Activated gamma-delta T cell treated with anti-CD3 and anti-CD28 coated beads, Interleukin-2, amount 50 U/mL, for 16 hours (primary cell): Measurements from ENCODE around the gene DMBT1.

Experiments
- DNase-seq: peaks from one replicate; pipeline ENCODE4 v3.0.0-alpha.2; 2020; ENCODE audit warnings: low read depth

Gene DMBT1

DNA sequence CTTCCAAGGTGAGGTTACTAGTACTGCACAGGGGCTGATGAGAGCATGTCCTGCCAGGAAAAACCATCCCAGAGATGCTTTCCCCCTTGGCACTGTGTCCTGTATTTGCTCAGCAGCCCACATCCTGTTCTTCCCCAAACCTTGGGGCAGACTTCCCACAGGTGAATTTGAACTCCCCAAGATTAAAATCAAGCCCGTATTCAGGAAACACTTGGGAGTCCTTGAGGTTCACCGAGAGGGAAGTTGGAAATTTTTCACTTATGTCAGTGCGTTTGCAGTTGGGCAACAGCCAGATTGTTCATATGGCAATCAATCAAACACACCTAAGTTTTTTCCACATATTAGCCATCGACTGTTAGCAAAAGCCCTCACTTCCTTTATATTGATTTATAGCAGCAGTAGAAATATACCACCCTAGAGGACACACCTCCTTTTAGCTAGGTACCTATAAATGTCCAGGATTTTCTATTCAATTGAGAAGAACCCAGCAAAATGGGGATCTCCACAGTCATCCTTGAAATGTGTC, at the start of gene DMBT1:
Gene DMBT1 (plus strand): TSS at position 476 of the 526 bp plus-strand sequence. CDS start 17 bp downstream, at position 493.
- DNase-seq, result no peak

DNA sequence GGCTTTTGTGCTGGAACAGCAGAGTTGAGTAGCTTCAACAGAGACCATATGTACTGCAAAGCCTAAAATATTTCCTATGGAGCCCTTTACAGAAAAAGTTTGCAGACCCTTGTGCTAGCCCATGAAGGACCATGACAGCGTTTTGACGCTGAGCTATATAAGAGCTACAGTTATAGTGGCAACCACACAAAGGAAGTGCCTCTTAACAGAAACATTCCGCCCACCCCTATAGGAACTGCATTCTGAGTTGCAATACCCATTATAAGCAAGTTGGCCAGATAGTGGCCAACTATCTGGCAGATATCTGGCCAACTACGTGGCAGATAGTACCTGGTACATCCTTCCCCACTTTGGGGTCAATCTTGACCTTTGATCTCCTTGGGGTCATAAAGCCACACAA, 47.5 kb upstream of the DMBT1 start:
- no peak for DNase-seq

DNA sequence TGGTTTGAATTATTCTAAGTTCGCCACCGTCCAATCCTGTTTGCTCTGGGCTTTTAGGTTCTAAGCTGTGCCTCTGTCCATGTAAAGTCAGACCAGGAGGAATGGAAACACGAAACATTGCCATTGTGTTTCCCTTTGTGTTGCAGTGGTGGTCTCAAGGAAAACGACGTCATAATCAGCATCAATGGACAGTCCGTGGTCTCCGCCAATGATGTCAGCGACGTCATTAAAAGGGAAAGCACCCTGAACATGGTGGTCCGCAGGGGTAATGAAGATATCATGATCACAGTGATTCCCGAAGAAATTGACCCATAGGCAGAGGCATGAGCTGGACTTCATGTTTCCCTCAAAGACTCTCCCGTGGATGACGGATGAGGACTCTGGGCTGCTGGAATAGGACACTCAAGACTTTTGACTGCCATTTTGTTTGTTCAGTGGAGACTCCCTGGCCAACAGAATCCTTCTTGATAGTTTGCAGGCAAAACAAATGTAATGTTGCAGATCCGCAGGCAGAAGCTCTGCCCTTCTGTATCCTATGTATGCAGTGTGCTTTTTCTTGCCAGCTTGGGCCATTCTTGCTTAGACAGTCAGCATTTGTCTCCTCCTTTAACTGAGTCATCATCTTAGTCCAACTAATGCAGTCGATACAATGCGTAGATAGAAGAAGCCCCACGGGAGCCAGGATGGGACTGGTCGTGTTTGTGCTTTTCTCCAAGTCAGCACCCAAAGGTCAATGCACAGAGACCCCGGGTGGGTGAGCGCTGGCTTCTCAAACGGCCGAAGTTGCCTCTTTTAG, 46.3 kb upstream of the DMBT1 start:
- DNase-seq, result no peak

DNA sequence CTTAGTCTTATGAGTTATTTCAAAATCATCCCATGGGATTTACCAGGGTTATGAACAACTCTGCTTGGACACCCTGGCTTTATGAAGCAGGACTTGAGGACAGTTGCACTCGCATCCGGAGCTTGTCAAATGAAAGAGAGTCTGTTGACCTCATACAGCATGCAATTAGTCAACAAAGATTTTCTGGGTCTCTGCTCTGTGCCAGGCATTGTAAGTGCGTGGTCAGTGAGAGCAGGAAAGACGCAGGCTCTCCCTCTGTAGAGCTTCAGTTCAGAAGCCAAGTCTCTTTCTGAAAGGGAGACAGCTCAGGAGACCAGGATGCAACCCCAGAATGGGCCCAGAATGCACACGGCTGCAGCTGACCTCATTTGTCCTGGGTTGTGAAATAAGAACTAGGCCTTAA, 45.5 kb upstream of the DMBT1 start:
- no peak for DNase-seq

DNA sequence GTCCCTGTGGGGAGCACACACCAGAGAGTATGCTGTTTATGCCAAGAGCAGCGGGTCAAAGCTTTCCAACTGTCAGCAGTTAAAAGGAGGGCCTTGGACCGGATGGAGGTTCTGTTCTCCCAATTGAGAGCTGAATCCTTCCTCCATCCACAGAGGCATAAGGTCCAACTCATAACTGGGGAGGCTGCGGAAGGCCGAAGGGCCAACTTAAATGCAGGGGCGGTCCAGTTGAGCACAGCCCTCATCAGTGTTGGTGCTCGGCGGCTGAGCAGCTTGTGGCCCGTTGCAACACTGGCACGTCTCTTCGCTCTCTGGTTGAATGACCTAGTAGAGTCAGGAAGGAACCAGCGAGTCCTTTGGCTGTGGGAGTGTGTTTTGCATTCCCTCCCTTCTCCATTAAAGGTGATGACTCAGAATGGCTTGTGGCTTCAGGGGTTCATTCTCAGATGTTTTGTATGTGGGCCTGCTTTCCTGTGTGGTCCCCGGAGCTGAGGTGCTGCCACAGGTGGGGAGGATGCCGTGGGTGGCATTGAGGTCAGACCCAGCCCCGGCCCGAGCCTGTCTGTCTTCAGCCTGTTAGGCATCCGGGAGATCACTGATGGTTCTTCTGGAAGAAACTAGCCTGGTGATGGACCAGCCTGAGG, 44.8 kb upstream of the DMBT1 start:
- DNase-seq, result peak; percentile 66

DNA sequence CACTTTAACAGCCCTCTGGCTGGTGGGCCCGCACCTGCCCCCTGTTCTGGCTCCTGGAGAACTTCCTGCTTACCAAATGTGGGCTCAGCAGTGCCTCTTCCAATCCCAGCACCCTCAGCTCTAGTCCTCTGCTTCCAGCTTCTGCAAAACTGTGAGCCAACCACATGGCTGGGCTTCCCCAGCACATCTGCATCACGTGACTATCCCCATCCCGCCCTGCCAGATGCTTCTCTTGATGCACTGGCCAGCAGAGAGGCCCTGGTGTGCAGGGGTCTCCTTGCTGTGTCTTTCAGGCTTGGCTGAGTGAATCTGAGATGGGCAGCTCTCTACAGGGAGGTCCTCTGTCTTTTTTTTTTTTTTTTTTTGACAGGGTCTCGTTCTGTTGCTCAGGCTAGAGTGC, 43.8 kb upstream of the DMBT1 start:
- no peak for DNase-seq

DNA sequence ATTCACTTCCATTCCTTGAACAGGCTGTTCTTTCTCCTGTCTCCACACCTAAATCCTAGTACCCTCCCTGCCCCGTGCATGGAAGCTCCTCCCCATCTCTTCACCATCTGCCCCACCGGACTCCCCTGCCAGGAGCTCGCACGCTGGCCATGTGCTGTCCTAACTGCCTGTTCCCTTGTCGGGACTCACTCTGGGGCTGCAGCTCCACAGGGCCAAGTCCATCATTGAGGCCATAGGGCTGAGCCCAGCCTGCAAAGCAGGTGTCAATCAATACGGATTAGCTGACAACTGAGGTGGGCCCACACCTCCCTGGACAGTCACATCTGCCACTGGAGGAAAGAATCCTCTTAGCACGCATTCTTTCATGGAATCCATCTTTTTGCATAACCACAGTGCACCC, 41.4 kb upstream of the DMBT1 start:
- DNase-seq, result no peak

DNA sequence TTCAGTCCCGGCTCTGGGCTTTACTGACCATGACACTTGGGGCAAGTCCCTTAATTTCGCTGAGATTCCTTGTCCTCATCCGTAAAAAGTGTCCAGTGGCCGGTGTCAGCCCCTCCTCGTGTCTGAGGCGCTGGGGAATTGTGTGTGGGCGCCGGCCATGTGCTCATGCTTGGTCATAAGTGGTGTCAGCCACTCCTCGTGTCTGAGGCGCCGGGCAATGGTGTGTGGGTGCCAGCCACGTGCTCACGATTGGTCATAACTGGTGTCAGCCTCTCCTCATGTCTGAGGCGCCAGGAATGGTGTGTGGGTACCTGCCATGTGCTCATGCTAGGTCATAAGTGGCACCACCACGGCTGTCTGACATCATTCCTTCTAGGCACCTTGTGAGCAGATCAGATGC, 40.7 kb upstream of the DMBT1 start:
- DNase-seq, result no peak

DNA sequence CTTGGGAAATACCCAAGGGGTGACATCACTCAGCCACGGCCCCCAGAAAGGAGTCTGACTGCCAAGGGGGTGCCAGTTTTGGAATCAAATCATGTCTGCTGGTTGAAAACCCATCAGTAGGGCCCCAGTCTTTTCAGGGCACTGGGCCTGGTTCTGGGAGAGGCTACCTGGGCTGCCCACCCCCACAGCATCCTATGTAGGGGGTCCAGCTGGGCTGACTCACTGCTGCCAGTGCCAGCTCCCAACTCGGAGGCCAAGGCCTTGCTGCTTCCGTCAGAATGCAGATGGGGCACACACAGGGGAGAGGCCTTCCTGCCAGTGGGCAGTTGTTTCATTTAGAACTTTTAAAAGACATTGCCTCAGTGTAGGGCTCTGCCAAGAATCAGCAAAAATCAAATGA, 39.5 kb upstream of the DMBT1 start:
- DNase-seq, result no peak

DNA sequence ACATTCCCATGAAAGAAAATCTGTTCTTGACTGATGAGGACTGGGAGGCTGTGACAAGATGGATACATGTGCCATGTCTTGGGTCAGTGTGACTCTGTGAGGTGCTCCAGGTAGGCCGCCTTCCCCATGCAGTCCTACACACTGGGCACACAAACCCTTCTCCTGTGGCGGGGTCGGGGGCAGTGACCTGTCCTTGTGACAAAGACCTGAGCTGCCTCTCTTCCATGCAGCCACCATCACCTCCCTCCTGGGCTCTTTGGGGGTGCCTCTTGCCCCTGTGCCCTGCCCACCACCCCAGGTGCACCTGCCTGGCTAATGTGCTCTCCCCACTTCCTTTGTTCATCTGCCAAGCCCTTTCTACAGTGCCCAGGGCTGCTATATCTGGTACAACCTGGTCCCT, 35.7 kb upstream of the DMBT1 start:
- DNase-seq, result no peak

DNA sequence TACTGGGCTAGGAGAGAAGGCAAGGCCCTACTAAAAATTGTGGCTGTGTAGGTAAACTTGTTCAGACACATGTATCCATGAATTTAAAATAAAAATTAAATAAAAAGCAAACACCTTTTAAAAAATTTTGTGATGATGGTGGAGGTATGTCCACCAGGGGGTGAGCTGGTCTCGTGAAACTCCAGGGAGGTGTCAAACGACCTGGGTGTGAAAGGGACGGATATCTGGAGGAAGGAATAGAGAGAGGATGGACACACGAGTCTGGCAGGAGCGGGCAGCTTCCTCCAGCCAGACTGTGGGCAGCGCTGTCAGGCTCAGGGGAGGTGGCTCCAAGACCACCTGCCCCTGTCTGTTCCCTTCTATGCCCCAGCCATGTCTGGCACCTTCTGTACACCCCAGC, 34.8 kb upstream of the DMBT1 start:
- DNase-seq, result no peak

DNA sequence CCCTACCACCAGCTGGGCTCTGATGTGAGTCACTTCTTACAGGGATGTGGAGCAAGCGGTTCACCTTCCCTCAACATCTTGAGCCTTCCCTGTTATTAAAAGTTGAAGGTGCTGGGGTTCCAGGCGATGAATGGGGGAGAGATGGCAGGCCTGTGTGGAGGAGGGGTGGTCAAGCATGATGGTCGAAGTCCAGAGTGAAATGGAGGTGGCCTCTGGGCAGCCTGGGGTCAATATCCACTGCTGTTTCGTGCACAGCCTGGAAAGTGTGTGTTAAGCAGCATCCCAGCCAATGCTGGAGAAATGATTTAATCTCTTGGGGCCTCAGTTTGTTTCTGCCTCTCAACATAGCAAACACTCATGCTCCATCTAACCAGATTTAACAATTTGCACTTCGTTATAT, 33.7 kb upstream of the DMBT1 start:
- no peak for DNase-seq

DNA sequence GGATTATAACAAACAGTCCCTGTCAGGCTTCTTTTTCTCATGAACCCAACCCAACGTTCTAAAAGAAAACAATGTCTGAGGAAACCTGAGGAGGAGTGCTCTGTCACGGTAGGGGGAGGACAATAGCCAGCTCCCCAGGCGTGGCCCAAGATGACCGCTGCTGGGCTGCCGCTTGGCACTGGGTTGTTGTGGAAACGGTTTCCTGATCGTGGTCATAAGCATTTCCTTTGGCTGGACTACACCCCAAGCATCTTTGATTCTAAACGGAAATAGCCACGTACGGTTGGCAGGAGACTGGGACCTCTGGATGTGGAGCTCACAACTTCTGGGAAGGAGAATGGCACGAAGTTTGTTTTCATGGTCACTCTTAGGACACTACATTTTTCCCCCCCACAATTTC, 30.4 kb upstream of the DMBT1 start:
- no peak for DNase-seq

DNA sequence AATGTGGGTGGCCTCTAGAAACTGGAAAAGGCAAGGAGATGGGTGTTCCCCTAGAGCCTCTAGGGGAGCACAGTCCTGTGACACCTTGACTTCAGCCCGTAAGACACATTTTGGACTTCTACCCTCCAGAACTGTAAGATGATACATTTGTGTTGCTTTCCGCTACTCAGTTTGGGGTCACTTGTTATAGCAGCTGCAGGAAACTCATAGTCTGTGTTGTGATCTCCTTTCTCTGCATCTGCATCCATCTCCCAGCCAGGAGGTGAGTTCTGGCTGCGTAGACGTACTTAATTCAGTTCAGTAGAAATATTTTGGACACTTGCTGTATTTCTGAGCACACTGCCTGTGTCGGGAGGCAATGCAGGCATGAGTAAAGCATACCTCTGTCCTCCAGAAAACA, 29.3 kb upstream of the DMBT1 start:
- no peak for DNase-seq

DNA sequence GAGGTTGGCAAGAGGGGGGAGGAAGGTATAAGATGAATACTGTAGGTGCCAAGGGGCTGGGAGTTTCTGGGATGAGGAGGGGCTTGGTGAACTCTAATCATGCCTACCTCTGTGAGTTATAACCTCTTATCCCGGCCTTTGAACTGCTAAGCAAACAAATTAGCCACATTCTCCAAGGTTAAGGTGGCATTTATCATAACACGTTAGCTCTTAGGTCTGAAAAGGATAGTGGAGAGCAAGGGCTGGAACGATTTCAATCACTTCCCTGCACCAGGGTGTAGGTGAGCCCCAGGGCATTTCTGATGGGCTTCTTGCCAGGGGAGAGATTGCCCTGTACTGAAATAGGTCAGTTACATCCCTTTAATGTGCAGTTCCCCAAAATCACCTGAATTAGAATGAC, 28.6 kb upstream of the DMBT1 start:
- no peak for DNase-seq

DNA sequence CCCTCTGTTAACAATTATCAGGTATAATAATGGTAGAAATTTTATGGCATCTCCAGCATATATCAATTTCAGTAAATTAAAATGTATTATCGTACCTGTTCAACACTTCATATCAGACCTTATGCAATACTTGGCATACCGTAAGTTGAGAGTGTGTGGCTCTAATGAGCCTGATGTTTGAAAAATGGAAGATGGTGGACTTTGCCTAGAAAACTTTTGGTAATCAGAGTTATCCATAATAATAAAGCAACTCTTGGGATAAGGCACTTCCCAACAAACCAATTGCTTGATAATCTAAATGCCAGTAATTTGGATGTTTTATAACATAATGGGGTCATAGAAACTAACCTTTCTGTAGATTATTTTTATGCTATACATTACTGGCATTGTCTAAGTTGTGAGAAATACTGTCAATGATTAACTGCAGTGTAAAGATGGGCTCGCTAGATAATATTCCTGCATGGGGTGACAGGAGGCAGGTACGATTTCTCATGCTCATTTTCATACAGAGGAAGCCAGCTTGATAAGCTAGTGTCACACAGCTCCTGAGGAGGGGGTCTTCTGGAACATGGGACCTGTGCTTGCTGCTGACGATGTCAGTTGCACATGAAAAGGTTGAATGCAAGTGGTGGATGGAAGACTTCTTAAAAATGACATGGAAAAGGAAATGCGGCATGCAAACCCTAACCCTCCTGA, 27.8 kb upstream of the DMBT1 start:
- no peak for DNase-seq

DNA sequence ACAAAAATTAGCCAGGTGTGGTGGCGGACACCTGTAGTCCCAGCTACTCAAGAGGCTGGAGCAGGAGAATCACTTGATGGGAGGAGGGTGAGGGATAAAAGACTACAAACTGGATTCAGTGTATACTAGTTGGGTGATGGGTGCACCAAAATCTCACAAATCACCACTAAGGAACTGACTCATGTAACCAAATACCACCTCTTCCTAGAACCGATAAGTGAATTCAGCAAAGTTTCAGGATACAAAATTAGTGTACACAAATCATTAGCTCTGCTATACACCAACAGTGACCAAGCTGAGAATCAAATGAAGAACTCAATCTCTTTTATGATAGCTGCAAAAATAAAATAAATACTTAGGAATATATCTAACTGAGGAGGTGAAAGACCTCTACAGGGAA, 23.0 kb upstream of the DMBT1 start:
- DNase-seq, result no peak

DNA sequence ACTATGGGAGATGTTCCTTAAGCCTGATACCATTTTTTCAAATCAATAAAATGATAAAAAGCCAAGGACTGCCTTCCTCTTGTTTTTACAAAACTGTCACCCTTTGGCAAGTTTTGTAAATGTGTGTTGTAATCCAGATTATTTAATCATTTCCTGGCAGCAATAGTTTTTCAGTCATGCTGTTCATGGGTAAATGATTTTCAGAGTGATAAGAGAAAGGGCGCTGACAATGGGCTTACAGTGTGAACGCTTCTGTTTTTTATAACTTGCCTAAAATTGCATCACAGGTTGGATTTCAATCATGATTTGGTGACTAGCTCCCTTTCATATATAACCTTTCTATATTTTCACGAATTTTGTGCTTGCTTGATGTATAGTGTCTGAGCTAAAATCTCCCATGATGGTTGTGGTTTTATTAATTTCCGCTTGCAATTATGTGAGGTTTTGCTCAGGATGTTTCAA, 19.0 kb upstream of the DMBT1 start:
- no peak for DNase-seq

DNA sequence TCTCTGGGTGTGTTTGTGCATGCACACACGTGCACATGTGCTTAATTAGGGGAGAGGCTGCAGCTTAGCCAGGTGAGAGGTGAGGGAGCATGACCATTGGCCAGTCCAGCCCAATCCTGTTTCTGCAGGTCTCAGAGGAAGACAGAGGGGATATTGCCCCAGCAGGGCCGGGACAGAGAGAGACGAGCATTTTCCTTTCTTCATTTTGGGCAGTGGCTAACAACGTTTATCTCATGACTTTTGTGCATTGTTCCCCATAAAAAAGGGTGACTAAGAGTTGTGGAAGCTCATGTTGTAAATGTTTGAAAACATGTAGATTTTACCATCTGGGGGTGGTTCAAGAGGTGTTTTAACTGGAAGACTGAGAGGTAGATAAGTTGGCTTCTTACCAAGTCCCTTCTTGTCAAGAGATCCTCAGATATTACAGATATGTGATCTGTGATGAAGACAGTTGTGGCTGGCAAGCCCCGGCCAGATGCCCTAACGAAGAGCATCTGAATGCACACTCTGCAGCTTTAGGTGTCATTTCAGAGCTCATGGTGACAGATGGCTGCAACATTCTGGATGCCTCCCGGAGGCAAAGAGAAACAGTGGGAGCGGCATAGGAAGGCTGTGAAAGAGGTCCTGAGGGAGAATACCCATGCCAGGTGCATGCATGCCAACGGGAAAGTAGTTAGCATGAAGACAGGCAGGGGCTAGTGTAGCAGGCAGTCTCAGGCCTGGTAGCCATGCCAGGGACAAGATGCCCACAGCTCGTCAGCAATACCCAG, 16.7 kb upstream of the DMBT1 start:
- no peak for DNase-seq

DNA sequence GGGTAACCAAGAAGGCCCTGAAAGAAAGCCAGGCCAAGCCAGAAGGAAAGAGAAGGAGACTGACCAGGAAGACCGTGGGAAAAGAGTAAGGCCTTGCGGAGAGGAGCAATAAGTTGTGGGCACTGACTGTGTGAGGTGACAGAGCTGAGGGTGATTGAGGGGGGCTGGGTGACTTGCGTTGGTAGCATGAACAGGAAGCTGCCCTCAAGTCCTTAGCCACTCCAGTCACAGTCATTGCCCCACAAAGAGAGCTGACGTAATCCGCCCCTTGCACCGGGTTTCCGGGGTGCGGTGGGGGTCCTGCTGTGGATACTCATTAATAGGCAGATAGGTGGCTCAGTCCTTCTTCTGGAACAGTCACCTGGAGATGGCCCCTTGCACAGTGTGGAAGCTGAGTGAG, 16.1 kb upstream of the DMBT1 start:
- no peak for DNase-seq

DNA sequence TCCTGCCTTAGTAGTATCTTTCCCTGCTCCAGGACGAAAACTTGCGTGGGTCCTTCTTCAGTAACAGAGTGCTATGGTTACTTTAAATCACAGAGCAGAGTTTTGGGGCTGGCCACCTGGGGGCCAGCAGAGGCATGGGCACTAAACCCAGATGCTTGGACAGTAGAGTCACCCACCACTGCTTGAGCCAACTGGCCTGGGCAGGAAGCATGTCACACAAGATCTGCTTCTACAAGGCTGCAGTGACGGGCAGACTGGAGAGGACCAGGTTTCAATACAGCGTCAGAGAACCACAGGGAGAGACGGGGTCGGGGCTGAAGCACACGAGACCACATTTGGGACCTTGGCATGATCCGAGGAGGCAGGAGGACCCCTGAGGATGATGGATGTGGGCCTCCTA, 14.3 kb upstream of the DMBT1 start:
- DNase-seq, result no peak

DNA sequence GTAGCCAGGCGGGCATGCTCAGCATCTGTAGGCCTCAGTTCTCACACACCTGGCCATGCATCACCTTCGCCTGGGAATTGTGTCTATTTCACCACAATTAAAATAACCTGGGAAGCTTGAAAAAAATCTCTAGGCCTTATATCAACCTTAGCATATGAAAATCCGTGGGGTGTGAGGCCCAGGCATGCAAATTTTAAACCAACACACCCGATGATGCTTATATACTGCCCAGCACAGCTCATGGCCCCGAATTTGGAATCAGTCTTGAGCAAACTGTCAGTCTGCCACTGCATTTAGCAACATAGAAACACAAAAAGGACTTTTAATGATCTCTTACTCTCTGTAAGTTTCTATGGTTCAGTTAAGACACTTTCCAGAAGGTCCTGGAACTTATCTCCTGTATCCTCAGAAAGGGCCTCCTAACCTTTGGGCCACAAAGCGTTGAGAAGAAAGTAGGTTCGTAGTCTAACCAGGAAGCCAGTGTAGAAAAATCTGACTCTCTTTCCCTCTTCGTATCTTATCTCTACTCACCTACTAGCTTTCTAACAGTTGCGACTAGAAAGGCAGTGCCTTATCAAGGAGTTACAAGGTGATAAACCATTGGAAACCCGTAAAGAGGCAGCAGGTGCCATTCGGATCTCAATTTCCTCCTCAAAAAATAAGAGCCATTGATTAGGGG, 12.0 kb upstream of the DMBT1 start:
- no peak for DNase-seq
